ENCODE results near the gene ADGB.

- TF ChIP-seq CTCF (IDR thresholded peaks at IDR 0.05) (no peak), POLR2A (IDR thresholded peaks at IDR 0.05) (no peak)
Measured at GRCh38 chr6:146861029-146861563, 262.3 kb downstream of the ADGB start.

Data from body of pancreas (tissue), 4 donors.